GM18861 (cell line): ENCODE measurements around the gene KCNQ1OT1.

Experiments used
- ATAC-seq: cut with Tn5 transposase; IDR thresholded peaks from one replicate; pipeline ENCODE4 v1.9.1; 2021; ENCODE audit not compliant: unreplicated experiment

The KCNQ1OT1 gene

GRCh38 chr11:2584812-2585565 lies 114.8 kb downstream of the KCNQ1OT1 start:
- no peak for ATAC-seq

DNA sequence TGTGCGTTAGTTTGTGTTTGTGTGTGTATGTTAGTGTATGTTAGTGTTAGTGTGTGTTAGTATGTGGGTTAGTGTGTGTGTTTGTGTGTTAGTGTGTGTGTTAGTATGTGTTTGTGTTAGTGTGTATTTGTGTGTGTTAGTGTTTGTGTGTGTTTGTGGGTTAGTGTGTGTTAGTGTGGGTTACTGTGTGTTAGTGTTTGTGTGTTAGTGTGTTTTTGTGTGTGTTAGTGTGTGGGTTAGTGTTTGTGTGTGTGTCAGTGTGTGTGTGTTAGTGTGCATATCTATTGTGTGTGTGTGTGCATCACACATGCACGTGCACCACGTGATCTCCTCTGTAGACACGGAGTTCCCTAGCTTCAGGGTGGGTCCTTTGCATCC lies 115.4 kb downstream of the KCNQ1OT1 start:
- no peak for ATAC-seq

GRCh38 chr11:2583605-2583958 lies 116.2 kb downstream of the KCNQ1OT1 start:
- ATAC-seq: no peak

GRCh38 chr11:2582946-2583604 lies 116.7 kb downstream of the KCNQ1OT1 start:
- no peak for ATAC-seq

DNA sequence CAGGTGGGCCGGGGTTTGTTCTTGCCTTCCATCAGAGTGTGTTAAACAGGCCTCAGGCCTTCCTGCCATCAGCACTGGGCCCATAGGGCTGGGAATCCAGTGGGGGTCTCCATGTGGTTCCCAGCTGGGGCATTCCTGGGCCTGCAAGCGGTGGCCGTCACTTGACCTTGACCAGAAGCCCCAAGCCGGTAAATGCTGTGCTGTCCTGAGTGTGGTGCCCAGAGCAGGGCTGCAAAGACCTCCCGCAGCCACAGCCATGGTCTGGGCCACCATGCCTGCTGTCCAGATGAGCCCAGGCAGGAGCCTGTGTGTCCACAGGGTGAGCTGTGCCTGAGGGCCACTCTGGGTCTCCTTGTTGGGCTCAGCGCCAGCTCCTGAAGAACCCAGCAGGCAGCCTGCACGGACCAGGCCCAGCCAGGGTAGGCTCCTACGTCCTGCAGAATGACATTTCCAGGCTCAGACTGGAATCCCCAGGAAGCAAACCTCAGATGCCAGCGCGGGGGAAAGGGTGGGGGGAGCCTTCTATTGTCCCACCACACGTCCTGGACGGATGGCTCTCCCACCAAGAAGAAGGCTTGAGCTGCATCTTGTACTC lies 117.3 kb downstream of the KCNQ1OT1 start:
- no peak for ATAC-seq

DNA sequence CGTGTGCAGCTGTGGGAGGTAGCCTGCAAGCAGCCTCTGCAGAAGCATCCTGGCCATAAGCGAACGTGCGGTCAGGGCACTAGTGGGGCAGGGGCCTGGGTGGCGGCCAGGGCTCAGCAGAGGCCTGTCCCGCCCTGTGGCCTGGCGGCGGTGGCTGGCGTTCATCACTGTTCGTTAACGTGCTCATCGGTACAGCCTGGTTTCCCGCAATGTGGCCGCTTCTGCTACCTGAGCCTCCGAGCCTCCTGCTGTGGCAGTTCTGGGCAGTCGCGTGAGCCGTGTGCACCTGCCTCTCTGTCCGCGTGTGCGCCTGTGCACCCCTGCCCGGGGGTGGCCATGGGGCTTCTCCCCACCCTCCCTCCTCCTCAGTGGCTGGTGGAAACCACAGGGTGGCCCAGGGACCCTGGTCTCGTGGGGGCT lies 117.9 kb downstream of the KCNQ1OT1 start:
- ATAC-seq: no peak

DNA sequence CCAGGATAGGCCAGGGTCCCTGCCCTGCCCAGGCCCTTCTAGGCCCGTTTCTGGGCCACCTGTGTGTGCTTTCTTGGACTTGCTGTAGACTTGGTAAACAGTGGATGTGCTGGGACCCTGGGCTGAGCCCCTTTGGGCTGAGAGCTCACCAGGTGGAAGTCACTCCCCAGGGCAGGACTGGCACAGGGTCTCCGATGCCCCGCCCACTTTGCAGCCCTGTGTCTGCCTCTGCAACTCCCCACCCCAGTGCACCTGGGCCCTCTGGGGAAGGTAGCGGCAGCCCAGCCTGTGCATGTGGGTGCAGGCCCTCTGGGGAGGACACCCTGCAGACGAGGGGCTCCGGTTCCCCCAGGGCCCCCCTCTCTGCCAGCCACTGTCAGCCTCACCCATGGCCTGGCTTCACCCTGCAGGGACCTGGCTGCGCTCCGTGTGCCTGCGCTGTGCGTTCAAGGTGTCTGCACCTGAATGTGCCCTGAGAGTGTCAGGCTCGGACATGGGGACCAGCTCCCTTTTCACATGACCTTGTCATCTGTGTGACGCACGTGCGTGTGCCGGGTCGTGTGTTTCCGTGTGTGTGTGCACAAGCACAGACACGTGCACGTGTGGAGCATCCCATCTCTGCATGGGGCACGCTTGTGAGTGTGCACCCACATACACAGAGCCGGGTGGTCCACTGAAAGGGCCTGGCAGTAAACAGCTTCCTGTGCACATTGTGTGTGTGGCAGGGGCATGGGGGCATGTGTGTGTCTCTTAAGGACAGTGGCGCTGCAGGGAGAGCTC lies 118.5 kb downstream of the KCNQ1OT1 start:
- no peak for ATAC-seq

DNA sequence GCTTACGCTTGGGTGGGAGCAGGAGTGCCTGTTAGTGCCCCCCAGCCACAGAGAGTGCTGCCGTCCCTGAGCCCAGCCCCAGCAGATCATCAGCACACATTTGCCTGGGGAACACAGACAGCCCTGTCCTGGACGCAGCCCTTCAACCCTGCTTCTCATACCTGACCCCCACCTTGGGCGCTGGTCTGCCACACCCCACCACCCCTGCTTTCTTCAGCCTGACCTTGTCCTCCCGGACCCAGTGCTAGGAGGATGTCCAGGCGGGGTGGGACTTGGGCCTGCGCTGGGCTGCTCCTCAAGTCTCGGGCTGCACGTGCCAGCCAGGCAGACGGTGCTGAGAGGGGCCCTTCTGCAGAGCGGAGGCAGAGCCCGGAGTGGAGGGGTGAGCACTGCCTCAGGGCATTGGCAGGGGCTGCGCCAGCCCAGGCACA lies 119.2 kb downstream of the KCNQ1OT1 start:
- no peak for ATAC-seq

GRCh38 chr11:2580061-2580421 lies 119.8 kb downstream of the KCNQ1OT1 start:
- no peak for ATAC-seq

- ATAC-seq: no peak
Observed at GRCh38 chr11:2579315-2580060, 120.3 kb downstream of the KCNQ1OT1 start.

DNA sequence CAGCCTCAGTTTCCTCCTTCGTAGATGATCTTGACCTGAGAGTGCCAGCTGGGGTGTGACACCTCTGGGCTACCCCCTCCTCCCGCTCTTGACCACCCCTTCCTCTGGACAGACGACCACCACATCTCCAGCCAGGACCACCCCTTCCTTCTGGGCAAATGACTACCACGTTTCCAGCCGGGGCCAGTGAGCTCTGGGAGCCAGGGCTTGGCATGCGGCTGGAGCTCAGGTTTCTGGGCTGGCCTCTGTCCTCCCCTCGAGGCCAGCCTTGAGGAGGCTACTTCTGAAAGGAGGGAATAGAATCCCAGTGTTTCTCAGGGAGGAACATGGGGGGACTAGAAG lies 120.9 kb downstream of the KCNQ1OT1 start:
- ATAC-seq: no peak

DNA sequence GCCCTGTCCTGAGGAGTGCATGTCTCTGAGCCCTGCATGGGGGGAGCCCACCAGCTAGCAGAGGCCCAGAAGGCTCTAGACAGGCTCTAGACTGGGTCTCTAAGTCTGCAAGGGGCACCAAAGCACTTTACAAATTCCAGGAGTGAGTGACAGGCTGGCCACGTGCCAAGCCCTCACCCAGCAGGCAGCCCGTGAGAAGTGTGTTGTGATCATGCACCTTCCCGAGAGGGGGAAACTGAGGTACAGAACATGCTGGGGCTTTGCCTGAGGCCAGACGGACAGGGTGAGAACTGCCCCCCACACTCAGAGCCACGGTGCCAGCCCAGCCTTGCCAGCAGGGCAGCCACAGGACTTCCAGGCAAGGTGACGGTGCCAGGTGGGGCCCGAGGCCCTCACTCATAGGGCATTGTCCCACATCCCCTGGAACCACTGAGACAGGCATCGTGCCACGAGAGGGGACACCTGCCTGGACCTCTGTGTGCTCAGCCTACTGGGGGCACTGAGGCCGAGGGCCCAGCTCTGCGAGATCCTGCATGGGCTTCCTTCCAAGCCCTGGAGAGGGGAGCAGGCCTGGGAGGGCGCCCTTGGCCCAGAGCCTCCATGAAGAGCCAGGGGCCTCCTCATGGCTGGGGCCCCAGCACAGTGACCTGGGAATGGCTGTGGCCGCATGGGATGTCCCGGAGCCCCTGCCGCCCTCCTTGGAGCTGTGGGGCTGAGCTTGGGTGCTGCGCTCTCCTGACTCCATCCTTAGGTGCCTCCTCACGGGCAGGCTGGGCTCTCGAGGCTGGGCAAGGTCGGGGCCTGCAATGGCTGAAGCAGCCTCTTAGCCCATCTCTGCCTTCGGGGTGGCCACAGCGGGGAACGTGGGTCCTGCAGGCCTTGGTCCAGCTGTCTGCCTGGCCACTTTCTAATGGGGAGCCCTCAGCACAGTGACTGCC lies 121.5 kb downstream of the KCNQ1OT1 start:
- ATAC-seq: no peak

GRCh38 chr11:2577031-2577990 lies 122.5 kb downstream of the KCNQ1OT1 start:
- ATAC-seq: no peak

GRCh38 chr11:2576549-2576948 lies 123.2 kb downstream of the KCNQ1OT1 start:
- ATAC-seq: no peak

DNA sequence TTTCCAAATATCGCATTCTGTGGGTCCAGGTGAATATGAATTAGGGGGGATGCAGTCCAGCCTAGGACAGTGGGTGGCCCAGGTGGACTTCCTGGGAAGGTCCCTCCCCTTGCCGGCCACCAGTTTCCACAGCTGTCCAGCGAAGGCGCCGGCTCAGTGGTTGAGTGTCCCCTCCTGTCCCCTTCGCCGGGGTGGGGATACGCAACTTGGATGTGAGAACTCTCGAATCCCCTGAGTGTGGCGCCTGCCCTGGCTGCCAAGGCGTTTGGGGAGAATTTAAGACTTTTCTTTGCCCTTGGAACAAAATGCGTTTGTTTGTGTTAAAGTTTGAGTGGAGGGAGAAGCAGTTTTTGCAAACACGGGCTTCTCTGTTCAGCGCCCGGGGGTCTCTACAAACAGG lies 123.7 kb downstream of the KCNQ1OT1 start:
- no peak for ATAC-seq

- no peak for ATAC-seq
Observed at GRCh38 chr11:2575591-2576051, 124.2 kb downstream of the KCNQ1OT1 start.

DNA sequence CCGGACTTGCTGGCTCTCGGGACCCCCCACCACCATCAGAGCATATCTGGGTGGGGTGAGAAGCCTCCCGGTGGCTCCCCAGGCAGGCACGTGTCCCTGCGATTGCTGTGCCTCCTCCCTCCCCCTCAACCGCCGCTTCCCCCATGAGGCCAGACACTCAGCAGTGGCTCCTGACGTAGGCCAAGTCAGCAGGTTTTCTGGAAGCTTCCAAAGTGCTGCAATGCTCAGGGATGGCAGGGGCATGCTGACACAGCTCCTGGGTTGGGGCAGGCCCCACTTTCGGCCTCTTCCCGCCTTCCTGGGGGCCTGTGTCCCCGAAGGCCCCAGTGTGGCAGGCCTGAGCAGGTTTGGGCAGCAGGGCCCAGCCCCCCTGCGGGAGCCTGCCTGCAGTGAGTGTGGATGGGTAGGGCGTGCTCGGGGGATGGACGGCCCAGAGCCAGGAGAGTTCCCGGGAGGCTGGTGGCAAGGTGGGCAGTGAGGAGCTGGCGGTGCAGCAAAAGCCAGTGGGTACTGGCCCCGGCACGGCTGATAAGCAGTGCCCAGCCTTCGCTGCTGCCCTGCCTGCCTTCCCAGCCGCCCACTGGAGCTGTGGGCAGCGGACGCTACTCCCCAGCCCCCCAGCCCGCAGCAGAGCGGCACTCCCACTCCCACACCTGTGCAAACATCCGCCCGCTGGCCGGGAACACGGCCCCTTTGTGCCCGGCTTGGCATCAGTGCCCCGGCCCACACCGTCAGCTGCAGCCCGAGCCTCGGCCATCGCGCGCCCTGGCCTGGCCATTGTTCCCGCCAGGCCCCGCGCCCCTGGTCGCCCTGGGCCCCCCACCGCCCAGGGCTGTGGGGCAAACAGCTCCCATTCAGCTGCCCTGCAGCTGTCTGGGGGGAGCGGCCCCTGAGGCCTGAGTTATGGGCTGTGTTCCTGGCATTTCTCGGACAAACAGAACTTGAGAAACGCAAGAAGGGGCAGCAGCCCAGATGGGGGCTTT lies 125.0 kb downstream of the KCNQ1OT1 start:
- ATAC-seq: no peak
